HL-60 (cell line): ENCODE data around the gene CPNE4.

ENCODE experiments used
- CTCF ChIP-seq: IDR thresholded peaks from one replicate; pipeline ENCODE4 v1.5.1; 2011; ENCODE audit warnings: low read length, control low read depth, inconsistent platforms; ENCODE audit not compliant: insufficient read depth
- GABPA ChIP-seq: IDR thresholded peaks from 2 replicates; pipeline ENCODE4 v1.6.1; 2012; ENCODE audit warnings: low read depth
- POLR2AphosphoS5 ChIP-seq: IDR thresholded peaks from 2 replicates; pipeline ENCODE4 v1.6.1; 2012; ENCODE audit warnings: low read depth

GRCh38 chr3:131786386-131786785 lies 248.4 kb downstream of the CPNE4 start:
- no peak for TF ChIP-seq CTCF
- TF ChIP-seq GABPA = no peak
- TF ChIP-seq POLR2AphosphoS5 = no peak
